ENCODE measurements around the gene SMC6.

GRCh38 chr2:17798338-17798737 is 44.7 kb upstream of the SMC6 start:
- TF ChIP-seq CTCF (IDR thresholded peaks at IDR 0.05) (no peak), POLR2A (IDR thresholded peaks at IDR 0.05) (no peak)
